ENCODE measurements around the gene HIP1R. TPM values are rescaled to one million over a fixed set of nuclear protein-coding genes. Genes with fewer than 3 reads are reported as not detected.

Gene HIP1R
- total and polyA plus RNA-seq, 2 of the 8 experiments (the other 6 are each of a cell fraction or from before 2014, with no cell fraction given) = 11.2 to 14.5 TPM

DNA sequence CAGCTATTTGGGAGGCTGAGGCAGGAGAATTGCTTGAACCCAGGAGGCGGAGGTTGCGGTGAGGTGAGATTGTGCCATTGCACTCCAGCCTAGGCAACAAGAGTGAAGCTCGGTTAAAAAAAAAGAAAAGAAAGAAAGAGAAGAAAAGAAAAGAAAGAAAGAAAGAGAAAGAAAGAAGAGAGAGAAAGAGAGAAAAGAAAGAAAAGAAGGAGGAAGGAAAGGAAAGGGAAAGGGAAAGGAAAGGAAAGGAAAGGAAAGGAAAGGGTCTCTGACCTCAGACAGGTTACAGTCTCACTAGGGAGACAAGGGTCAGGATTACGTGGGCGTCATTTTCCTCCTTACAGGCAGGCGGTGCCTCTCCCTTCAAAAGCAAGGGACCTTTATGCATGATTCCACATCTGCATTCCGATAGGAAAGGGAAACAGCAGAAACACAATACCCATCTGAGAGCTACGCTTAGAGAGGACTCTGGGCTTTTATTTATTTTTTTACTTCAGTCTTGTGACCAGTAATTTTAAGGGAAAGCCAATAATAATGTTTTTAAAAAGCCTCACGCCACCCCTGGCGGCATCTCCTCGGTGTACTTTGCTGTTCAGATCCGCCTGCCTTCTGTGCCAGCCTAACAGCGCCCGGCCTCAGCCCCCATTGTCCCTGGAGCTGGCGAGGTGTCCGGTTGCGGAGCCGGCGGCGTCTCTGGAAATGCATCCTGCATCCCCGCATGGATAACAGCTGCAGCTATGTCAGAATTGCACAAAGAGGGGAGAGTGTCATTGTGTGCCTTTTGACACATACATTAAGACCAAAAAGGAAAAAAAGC is 945 bp upstream of the HIP1R start (continued):
- TF ChIP-seq, protein P1, sequence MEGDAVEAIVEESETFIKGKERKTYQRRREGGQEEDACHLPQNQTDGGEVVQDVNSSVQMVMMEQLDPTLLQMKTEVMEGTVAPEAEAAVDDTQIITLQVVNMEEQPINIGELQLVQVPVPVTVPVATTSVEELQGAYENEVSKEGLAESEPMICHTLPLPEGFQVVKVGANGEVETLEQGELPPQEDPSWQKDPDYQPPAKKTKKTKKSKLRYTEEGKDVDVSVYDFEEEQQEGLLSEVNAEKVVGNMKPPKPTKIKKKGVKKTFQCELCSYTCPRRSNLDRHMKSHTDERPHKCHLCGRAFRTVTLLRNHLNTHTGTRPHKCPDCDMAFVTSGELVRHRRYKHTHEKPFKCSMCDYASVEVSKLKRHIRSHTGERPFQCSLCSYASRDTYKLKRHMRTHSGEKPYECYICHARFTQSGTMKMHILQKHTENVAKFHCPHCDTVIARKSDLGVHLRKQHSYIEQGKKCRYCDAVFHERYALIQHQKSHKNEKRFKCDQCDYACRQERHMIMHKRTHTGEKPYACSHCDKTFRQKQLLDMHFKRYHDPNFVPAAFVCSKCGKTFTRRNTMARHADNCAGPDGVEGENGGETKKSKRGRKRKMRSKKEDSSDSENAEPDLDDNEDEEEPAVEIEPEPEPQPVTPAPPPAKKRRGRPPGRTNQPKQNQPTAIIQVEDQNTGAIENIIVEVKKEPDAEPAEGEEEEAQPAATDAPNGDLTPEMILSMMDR (IDR thresholded peaks at IDR 0.05; ENCODE audit: control extremely low read depth in 1 of 3, insufficient read depth in 1 of 3, low read depth in 1 of 3, low read length in 3 of 3) = peak in 1 of 3 experiments; percentile 19; a peak in 1 of 4 replicates
- TF ChIP-seq TAF1 (IDR thresholded peaks at IDR 0.05; ENCODE audit: low read depth, low read length) = peak; percentile 50
- TF ChIP-seq, protein P2, sequence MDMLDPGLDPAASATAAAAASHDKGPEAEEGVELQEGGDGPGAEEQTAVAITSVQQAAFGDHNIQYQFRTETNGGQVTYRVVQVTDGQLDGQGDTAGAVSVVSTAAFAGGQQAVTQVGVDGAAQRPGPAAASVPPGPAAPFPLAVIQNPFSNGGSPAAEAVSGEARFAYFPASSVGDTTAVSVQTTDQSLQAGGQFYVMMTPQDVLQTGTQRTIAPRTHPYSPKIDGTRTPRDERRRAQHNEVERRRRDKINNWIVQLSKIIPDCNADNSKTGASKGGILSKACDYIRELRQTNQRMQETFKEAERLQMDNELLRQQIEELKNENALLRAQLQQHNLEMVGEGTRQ (IDR thresholded peaks at IDR 0.05; ENCODE audit: low read length) = no peak
- TF ChIP-seq ASH2L (IDR thresholded peaks at IDR 0.05; ENCODE audit: low read length) = peak; percentile 62
- TF ChIP-seq CREB1 (IDR thresholded peaks at IDR 0.05) = no peak
- TF ChIP-seq KDM4A (IDR thresholded peaks at IDR 0.05; ENCODE audit: low read depth, low read length, severe bottlenecking) = no peak
- peak; percentile 97 for TF ChIP-seq EGR1 (IDR thresholded peaks at IDR 0.05; ENCODE audit: borderline replicate concordance, low read depth, low read length)
